Mesodermal cell (in vitro differentiated cells): ENCODE data around the gene FBLN7.

Experiments used
- H3K27ac ChIP-seq: 2 replicates; pipeline ENCODE4 v1.7.0; 2013; ENCODE audit warnings: mild to moderate bottlenecking, low read depth, low read length, moderate library complexity; ENCODE audit not compliant: severe bottlenecking
- H3K36me3 ChIP-seq: 2 replicates; pipeline ENCODE4 v1.7.1; 2013; ENCODE audit warnings: mild to moderate bottlenecking, low read length, moderate library complexity; ENCODE audit not compliant: control insufficient read depth, insufficient read depth
- H3K4me1 ChIP-seq: one replicate; pipeline ENCODE4 v1.7.1; 2013; ENCODE audit warnings: mild to moderate bottlenecking, low read length; ENCODE audit not compliant: insufficient read depth, control insufficient read depth, poor library complexity, severe bottlenecking
- H3K4me3 ChIP-seq: 2 replicates; pipeline ENCODE4 v1.7.0; 2013; ENCODE audit warnings: low read length, control low read depth, mild to moderate bottlenecking; ENCODE audit not compliant: insufficient read depth, poor library complexity, severe bottlenecking; ENCODE audit errors: extremely low read depth
- H3K9me3 ChIP-seq: 2 replicates; pipeline ENCODE4 v1.7.1; 2013; ENCODE audit warnings: mild to moderate bottlenecking, low read length, moderate library complexity; ENCODE audit not compliant: control insufficient read depth
- WGBS, 2 experiments: methylation state at CpG; one replicate each; pipeline ENCODE4 v1.1.5; 2013; ENCODE audit warnings: missing lambda C conversion rate in 2 of 2; ENCODE audit not compliant: insufficient coverage in 2 of 2; 5-methylcytosine and 5-hydroxymethylcytosine counted together

The FBLN7 gene

DNA sequence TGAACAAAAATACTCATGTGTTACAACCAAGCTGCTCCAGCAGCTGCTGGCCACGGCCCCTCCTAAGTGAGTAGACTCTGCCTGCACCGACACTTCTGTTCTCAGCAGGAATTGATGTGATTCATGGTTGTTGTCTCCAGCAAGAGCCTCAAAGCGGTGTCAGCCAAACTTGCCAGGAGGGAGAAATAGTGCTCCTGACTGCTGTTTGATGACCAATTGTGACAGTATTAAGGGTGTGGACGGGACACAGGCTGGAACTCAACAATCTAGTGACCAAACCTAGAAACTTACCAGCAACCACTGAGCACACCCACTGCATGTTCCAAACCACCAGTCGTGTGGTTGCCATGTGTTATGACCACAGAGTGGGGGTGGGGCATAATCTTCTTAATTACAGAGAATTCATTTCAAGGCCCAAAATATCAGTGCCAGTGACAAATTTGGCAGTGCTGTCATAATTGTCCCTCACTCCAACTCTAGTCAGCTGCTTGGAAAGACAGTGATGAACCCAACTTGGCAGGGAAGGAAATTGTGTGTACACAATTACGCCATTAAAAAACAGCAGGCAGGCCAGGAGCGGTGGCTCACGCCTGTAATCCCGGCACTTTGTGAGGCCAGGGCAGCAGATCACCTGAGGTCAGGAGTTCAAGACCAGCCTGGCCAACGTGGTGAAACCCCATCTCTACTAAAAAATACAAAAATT, 30.4 kb downstream of the FBLN7 start:
- Histone ChIP-seq H3K4me3 (no peak overlapping the region), H3K27ac (no peak overlapping the region), H3K9me3 (no peaks in the 10 kb centered on the region), H3K4me1 (no peaks in the 10 kb centered on the region), H3K36me3 (no peaks in the 10 kb centered on the region)
- WGBS, 2 experiments = 79 to 87% methylated on average over 7 of the region's 10 CpGs

DNA sequence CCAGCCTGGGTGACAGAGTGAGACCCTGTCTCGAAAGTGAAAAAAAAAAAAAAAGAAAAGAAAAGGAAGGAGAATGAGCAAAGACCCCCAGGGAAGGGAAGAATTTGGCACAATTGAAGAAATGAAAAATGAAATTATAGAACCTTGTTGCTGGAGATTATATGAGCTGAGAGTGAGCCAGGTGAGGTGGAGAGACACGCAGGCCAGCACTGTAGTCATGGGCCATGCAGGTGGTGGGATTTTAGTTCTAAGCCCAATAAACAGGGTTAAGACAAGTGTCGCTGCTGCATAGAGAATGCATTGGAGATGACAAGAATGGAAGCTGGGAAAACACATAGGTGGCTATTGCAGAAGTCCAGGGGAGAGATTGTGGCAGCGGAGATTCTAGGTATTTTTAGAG, 32.3 kb downstream of the FBLN7 start:
- Histone ChIP-seq H3K4me1 (no peaks in the 10 kb centered on the region), H3K9me3 (no peaks in the 10 kb centered on the region), H3K36me3 (no peaks in the 10 kb centered on the region), H3K4me3 (no peak overlapping the region), H3K27ac (no peak overlapping the region)
- WGBS, 2 experiments = 85 to 100% methylated on average over 4 of the region's 4 CpGs

DNA sequence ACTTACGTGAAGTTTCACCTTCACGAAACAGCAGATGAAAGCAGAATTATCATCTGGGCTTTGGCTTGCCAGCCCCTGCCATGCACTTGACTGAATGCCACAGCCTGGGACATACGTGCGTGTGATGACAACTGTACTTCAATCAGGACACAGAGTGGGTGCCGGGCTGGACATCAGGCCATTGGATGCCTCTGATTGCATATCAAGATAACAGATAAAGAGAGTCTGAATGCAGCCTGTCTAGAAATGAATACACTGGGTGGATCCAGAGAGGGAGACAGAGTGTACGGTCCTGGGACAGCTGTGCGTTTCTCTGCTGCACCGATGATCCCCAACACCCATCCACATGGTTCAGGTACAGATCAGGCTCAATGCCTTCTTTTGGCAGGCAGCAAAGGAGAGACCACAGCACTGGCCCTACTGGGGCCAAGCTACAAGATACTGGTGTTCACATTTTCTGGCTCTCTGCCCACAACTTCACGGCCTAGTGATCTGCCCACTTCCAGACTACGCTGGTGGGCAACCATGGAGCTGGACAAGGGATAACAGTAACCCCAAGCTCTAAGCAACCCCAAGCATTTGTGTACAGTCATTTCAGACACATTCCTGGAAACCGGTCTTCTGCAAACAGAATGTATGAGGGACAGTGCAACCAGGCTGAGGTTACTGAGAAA, 35.6 kb downstream of the FBLN7 start:
- H3K36me3 ChIP-seq = no peaks in the 10 kb centered on the region
- WGBS, 2 experiments = 94 to 97% methylated on average over 9 to 11 of the region's 11 CpGs
- H3K27ac ChIP-seq = no peak overlapping the region

DNA sequence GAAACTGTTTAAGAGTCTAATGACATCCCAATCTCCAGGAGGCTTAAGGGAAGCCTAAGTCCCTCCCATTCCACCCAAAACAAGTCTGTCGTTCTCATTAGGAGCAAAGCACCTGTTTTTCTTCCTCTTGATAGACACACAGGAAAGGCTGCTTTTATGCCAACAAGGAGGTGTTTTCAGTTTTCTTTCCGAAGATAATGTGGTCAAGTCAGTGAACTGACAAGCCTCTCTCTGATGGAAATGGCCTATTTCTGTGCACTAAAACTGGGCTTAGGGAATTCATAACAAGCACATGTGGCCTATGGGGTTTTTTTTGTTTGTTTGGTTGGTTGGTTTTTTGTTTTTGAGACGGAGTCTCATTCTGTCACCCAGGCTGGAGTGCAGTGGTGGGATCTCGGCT, 36.2 kb downstream of the FBLN7 start:
- no peaks in the 10 kb centered on the region for H3K4me1 ChIP-seq
- no peaks in the 10 kb centered on the region for H3K9me3 ChIP-seq
- no peaks in the 10 kb centered on the region for H3K36me3 ChIP-seq
- no peak overlapping the region for H3K4me3 ChIP-seq
- 93 to 98% methylated on average over 3 to 4 of the region's 4 CpGs for WGBS, 2 experiments
- no peak overlapping the region for H3K27ac ChIP-seq

More for the DNA sequence above, 35.6 kb downstream of the FBLN7 start:
- no peaks in the 10 kb centered on the region for H3K9me3 ChIP-seq
- H3K4me1 ChIP-seq = no peaks in the 10 kb centered on the region
- H3K4me3 ChIP-seq = no peak overlapping the region

DNA sequence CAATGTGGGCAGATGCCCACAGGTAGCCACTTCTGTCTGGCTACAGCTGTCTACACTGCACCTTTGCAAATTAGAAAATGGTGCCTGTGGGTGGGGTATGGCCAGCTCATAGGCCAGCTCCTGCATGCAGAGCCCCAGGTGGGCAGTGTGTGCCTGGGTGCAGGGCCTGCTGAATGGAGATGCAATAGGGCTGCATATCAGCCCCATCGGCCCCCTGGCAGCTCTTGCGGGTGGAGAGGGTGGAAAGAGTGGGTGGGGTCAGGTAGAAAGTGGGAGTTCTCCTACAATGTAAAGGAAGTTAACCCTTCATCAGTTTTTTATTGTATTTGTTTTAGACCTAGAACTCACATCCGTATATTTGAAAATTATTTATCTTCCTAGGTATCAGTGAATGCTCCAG, 37.1 kb downstream of the FBLN7 start:
- Histone ChIP-seq H3K36me3 (no peaks in the 10 kb centered on the region), H3K9me3 (no peaks in the 10 kb centered on the region), H3K27ac (no peak overlapping the region), H3K4me3 (no peak overlapping the region), H3K4me1 (no peaks in the 10 kb centered on the region)
- 80 to 87% methylated on average over 1 to 2 of the region's 3 CpGs for WGBS, 2 experiments

DNA sequence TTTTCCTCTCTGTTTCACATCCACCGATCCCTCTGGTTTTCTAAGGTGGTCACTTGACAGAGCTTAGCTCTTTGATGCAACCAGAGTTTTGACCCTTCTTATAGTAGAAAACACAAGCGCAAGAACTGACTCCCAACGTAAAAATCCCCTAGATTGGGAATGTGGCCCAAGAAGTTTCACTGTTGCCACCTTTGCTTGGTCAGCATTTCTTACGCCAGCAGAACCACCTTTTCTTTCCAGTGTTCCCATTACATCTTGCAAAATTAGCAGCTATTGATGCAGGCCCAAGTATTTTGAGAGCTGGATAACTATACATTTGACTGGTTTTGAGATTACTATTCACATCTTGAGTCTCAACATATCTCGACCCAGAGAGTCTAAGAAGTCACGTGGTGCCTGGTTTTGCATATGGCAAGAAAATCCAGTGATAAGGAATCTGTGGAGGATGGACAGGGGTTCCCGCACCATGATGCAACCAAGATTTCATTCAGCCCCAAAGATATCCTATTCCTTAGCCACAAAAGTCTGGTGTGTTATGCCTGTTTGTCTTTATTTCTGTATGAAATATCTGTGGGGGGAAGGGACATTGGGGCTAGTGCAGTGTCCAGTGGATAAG, 37.9 kb downstream of the FBLN7 start:
- 95 to 100% methylated on average over 4 of the region's 7 CpGs for WGBS, 2 experiments
- no peaks in the 10 kb centered on the region for H3K4me1 ChIP-seq

DNA sequence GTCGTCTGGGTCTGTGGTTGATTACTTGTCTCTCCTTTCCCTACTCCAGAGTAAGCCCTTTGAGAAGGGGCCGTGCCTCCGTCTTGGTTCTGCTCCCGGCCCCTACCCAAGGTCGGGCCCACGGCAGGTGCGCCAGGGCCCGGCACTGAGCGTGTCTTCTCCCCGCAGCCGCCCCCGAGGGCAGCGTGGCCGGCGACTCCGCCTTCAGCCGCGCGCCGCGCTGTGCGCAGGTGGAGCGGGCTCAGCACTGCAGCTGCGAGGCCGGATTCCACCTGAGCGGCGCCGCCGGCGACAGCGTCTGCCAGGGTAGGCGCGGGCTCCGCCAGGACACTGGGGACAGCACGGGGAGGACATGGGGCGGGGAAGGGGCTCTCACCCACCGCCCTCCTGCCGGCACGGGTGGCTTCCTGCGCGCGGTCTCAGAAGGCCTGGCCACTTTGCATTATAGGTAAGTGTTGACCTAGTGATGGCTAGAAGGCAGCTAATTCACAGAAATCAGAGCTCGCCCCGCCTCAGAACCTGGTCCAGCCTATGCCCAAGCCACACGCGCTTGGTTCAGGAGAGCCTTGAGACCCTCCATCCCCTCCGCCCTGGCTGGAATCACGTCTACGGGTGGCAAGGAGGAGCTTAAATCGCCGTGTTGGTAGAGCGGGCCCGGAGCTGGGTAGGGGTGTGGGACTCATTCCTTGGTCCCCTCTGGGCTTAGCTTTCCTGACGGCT, 43.5 kb downstream of the FBLN7 start:
- no peak overlapping the region for H3K4me3 ChIP-seq
- H3K36me3 ChIP-seq = no peaks in the 10 kb centered on the region
- H3K27ac ChIP-seq = no peak overlapping the region
- WGBS, 2 experiments = 27 to 32% methylated on average over 38 to 47 of the region's 54 CpGs
- no peaks in the 10 kb centered on the region for H3K4me1 ChIP-seq
- H3K9me3 ChIP-seq = no peaks in the 10 kb centered on the region

More for the DNA sequence above, 37.9 kb downstream of the FBLN7 start:
- no peak overlapping the region for H3K27ac ChIP-seq
- no peaks in the 10 kb centered on the region for H3K9me3 ChIP-seq
- H3K36me3 ChIP-seq = no peaks in the 10 kb centered on the region
- H3K4me3 ChIP-seq = no peak overlapping the region

DNA sequence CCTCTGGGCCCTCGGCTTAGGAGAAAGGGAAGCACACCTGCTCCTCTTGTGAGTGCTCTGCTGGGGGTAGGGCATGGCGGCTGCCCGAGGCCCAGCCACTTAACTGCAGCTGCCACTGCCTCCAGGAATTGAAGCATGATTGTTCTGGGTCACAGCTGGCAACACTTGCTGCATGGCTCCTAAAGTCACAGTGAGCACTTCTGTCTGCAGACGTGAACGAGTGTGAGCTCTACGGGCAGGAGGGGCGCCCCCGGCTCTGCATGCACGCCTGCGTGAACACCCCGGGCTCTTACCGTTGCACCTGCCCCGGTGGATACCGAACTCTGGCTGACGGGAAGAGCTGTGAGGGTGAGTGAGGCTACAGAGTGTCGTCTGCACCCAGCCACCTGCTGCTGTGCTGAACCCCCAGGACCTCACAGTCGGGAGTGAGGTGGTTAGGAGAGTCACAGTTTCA, 44.4 kb downstream of the FBLN7 start:
- H3K4me1 ChIP-seq = no peaks in the 10 kb centered on the region
- H3K9me3 ChIP-seq = no peaks in the 10 kb centered on the region
- 83 to 91% methylated on average over 11 of the region's 17 CpGs for WGBS, 2 experiments
- no peak overlapping the region for H3K27ac ChIP-seq
- no peak overlapping the region for H3K4me3 ChIP-seq
- no peaks in the 10 kb centered on the region for H3K36me3 ChIP-seq

DNA sequence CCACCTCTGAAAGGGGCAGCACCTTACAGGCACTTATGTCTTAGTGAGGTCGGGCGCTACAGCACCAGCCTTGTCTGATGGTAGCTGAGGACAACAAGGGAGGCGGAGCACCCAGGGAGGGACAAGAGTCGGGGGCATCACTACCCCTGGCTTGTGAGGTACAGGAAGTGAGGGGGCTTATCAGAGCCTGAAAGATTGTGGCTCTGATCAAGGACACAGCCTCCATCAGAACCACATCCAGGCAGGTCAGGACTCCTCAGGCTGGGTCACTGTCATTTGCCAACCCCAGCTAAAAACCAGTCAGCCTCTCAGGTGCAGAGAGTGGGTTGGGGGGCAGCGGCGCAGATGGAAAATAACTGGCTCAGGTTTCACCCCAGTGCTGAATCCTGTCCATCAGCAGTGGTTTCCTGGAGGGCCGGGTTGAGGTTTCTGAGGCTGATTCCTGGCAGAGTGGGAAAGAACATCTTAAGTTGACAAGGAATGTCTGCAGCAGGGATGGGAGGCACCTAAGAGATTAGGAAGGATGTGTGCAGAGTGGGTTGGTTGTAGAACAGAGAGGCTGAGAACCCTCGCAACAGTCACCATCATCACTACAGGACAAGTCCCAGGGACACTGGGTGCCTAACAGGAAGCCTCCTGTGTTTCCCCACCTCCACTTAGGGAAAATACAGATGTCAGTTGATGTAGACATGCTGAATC, 45.3 kb downstream of the FBLN7 start:
- Histone ChIP-seq H3K27ac (no peak overlapping the region), H3K4me3 (no peak overlapping the region), H3K36me3 (no peaks in the 10 kb centered on the region), H3K9me3 (no peaks in the 10 kb centered on the region), H3K4me1 (peaks cover 4% of the 10 kb centered on the region)
- 93 to 94% methylated on average over 5 of the region's 8 CpGs for WGBS, 2 experiments

DNA sequence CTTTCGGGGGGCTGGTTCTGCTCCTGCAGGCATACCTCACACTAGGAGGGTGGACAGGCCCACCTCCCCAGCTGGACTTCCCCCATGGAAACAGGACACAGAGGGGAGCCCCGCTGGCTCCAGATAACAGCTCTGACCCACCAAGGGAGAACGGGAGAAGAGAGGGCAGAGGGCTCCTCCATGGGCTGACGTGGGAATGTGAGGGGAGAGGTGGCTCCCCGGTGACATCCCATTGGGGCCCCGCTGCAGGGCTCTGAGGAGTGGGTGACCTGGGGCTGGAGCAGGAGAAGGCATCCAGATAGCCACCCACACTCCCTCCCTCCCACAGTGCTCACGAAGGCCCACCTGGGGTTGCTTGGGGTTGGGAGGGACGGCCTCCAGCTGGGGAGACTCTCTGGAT, 45.9 kb downstream of the FBLN7 start:
- H3K9me3 ChIP-seq = no peaks in the 10 kb centered on the region
- no peak overlapping the region for H3K27ac ChIP-seq
- peaks cover 4% of the 10 kb centered on the region for H3K4me1 ChIP-seq
- 79 to 100% methylated on average over 1 to 5 of the region's 8 CpGs for WGBS, 2 experiments
- H3K4me3 ChIP-seq = no peak overlapping the region
- no peaks in the 10 kb centered on the region for H3K36me3 ChIP-seq
